IMR-90 (cell line): ENCODE data around the gene CYP4F8. TPM values are rescaled to one million over a fixed set of nuclear protein-coding genes. Genes with fewer than 3 reads are reported as not detected.
"Not testable (repeated sequence)": the region's sequence is repeated elsewhere in the genome, so short reads cannot be mapped to it uniquely, and the experiment has no call there.

Source experiments
- ATAC-seq: fragments of 200-7000 bp; cut with Tn5 transposase; 2 replicates; pipeline ENCODE4 v1.9.1; 2020; ENCODE audit warnings: low read depth, mild to moderate bottlenecking, moderate library complexity
- BruUV-seq: library from RNA; stranded (reverse); fragments of 400-500 nt; replicated peaks from 2 replicates; lab custom pipeline; 2021; lab: Mats Ljungman, UMichigan
- CTCF ChIA-PET: fragments of 300-600 bp; formaldehyde crosslinking; extraction: SDS; loops from one replicate; lab custom pipeline; 2021; ENCODE audit warnings: antibody characterized with exemption; lab: Yijun Ruan, JAX
- POLR2A ChIA-PET: fragments of 300-600 bp; sonication (Branson Sonifier 250); formaldehyde crosslinking; loops from one replicate; lab custom pipeline; 2022; ENCODE audit warnings: antibody characterized with exemption; ENCODE audit not compliant: unreplicated experiment; lab: Charles Lee
- DNase-seq: peaks from one replicate; pipeline ENCODE4 v3.0.0; 2013
- H2AFZ ChIP-seq: replicated peaks from 2 replicates; pipeline ENCODE3; 2013; ENCODE audit warnings: low read length, mild to moderate bottlenecking; ENCODE audit not compliant: poor library complexity
- H2AK5ac ChIP-seq: 2 replicates; pipeline ENCODE4 v1.6.1; 2013; ENCODE audit warnings: low read depth, low read length, inconsistent platforms
- H2AK9ac ChIP-seq: replicated peaks from 2 replicates; pipeline ENCODE3; 2013; ENCODE audit warnings: mild to moderate bottlenecking, low read depth, low read length, moderate library complexity; ENCODE audit not compliant: poor library complexity
- H2BK120ac ChIP-seq: 2 replicates; pipeline ENCODE4 v1.6.1; 2013; ENCODE audit warnings: low read depth, low read length, inconsistent platforms
- H2BK15ac ChIP-seq: 3 replicates; pipeline ENCODE4 v1.6.1; 2013; ENCODE audit warnings: low read depth, low read length, inconsistent platforms
- H2BK20ac ChIP-seq: 2 replicates; pipeline ENCODE4 v1.6.1; 2013; ENCODE audit warnings: low read depth, mild to moderate bottlenecking, inconsistent platforms, low read length, moderate library complexity
- H2BK5ac ChIP-seq: 2 replicates; pipeline ENCODE4 v1.6.1; 2013; ENCODE audit warnings: mild to moderate bottlenecking, low read depth, low read length, inconsistent platforms; ENCODE audit not compliant: poor library complexity, severe bottlenecking
- H3K14ac ChIP-seq: replicated peaks from 2 replicates; pipeline ENCODE4 v1.6.1; 2013; ENCODE audit warnings: low read depth, low read length, inconsistent platforms
- H3K18ac ChIP-seq: 2 replicates; pipeline ENCODE4 v1.6.1; 2013; ENCODE audit warnings: low read depth, low read length, control low read depth
- H3K23ac ChIP-seq: 2 replicates; pipeline ENCODE4 v1.6.1; 2013; ENCODE audit warnings: low read depth, low read length, inconsistent platforms
- H3K27ac ChIP-seq: 2 replicates; pipeline ENCODE4 v1.5.1; 2013; ENCODE audit warnings: mild to moderate bottlenecking, control low read depth, low read length; ENCODE audit not compliant: insufficient read depth
- H3K27me3 ChIP-seq: 2 replicates; pipeline ENCODE4 v1.6.1; 2013; ENCODE audit warnings: low read length; ENCODE audit not compliant: control insufficient read depth, insufficient read depth
- H3K36me3 ChIP-seq: 2 replicates; pipeline ENCODE4 v1.6.1; 2013; ENCODE audit warnings: low read length, mixed read lengths; ENCODE audit not compliant: control insufficient read depth, insufficient read depth
- H3K4ac ChIP-seq: 2 replicates; pipeline ENCODE4 v1.6.1; 2013; ENCODE audit warnings: low read depth, low read length, inconsistent platforms
- H3K4me1 ChIP-seq: 2 replicates; pipeline ENCODE4 v1.6.1; 2013; ENCODE audit warnings: low read length, mixed read lengths; ENCODE audit not compliant: control insufficient read depth, insufficient read depth
- H3K4me2 ChIP-seq: 2 replicates; pipeline ENCODE4 v1.6.1; 2013; ENCODE audit warnings: low read depth, mild to moderate bottlenecking, control low read depth, low read length, moderate library complexity
- H3K4me3 ChIP-seq: 2 replicates; pipeline ENCODE4 v1.5.1; 2013; ENCODE audit warnings: low read depth, mild to moderate bottlenecking, control low read depth, low read length, moderate library complexity; ENCODE audit not compliant: insufficient read depth
- H3K56ac ChIP-seq: 2 replicates; pipeline ENCODE4 v1.6.1; 2013; ENCODE audit warnings: low read length, inconsistent platforms; ENCODE audit not compliant: insufficient read depth; ENCODE audit errors: extremely low read depth
- H3K79me1 ChIP-seq, 2 experiments: 2 replicates each; pipeline ENCODE4 v1.6.1; 2013; ENCODE audit warnings: low read length in 2 of 2, inconsistent platforms in 1 of 2, low read depth in 1 of 2
- H3K9ac ChIP-seq: 2 replicates; pipeline ENCODE4 v1.6.1; 2013; ENCODE audit warnings: low read depth, low read length, control low read depth
- H3K9me1 ChIP-seq: 2 replicates; pipeline ENCODE4 v1.6.1; 2013; ENCODE audit warnings: low read length, inconsistent platforms; ENCODE audit not compliant: insufficient read depth
- H3K9me3 ChIP-seq: 2 replicates; pipeline ENCODE4 v1.6.1; 2013; ENCODE audit warnings: low read length; ENCODE audit not compliant: control insufficient read depth, insufficient read depth
- H4K20me1 ChIP-seq: 2 replicates; pipeline ENCODE4 v1.6.1; 2013; ENCODE audit warnings: low read length, inconsistent platforms; ENCODE audit not compliant: insufficient read depth
- H4K5ac ChIP-seq: 2 replicates; pipeline ENCODE4 v1.6.1; 2013; ENCODE audit warnings: mild to moderate bottlenecking, low read depth, low read length, control low read depth
- H4K8ac ChIP-seq, 2 experiments: 2 replicates each; pipeline ENCODE4 v1.6.1; 2013; ENCODE audit warnings: low read depth in 2 of 2, low read length in 2 of 2, control low read depth in 1 of 2, inconsistent platforms in 1 of 2
- H4K91ac ChIP-seq: 2 replicates; pipeline ENCODE4 v1.6.1; 2013; ENCODE audit warnings: low read depth, low read length, inconsistent platforms; ENCODE audit not compliant: insufficient read depth
- FOS ChIP-seq: fragments of 150-350 bp; IDR thresholded peaks from 2 replicates; pipeline ENCODE4 v1.6.1; 2016; ENCODE audit warnings: low read depth, low read length
- POLR2A ChIP-seq: IDR thresholded peaks from 2 replicates; pipeline ENCODE4 v1.6.1; 2012; ENCODE audit warnings: mild to moderate bottlenecking, low read depth, low read length
- RAD21 ChIP-seq: IDR thresholded peaks from 2 replicates; pipeline ENCODE4 v1.6.1; 2012; ENCODE audit warnings: low read length, improper control_type of control experiment
- RCOR1 ChIP-seq: IDR thresholded peaks from 2 replicates; pipeline ENCODE4 v1.6.1; 2012; ENCODE audit warnings: mild to moderate bottlenecking, low read length, improper control_type of control experiment; ENCODE audit not compliant: insufficient replicate concordance
- WGBS, 2 experiments: methylation state at CpG; one replicate each; pipeline versions ENCODE4 v1.1.5 to v1.1.7; 2013; ENCODE audit warnings: missing lambda C conversion rate in 2 of 2; ENCODE audit not compliant: insufficient read length in 1 of 2; ENCODE audit errors: extremely low coverage in 2 of 2; 5-methylcytosine and 5-hydroxymethylcytosine counted together
- dilution Hi-C: fragments of 300-500 bp; cut with HindIII; formaldehyde crosslinking; loops from one replicate; pipeline ENCODE4 v1.14.3; 2018; ENCODE audit warnings: low sequenced_read_pairs; ENCODE audit not compliant: unreplicated experiment
- in situ Hi-C: fragments of 300-500 bp; cut with MboI; formaldehyde crosslinking; loops from 3 replicates; pipeline ENCODE4 v1.14.3; 2019; ENCODE audit warnings: low sequenced_read_pairs, inconsistent platforms, mixed read lengths
- intact Hi-C: fragments of 100-400 bp; cut with micrococcal nuclease; formaldehyde crosslinking; loops from 2 replicates; pipeline ENCODE4 v1.10.0; 2022
- polyA plus RNA-seq, 3 experiments: library from polyadenylated mRNA; depleted of rRNA; stranded (reverse); fragments of >200 nt; gene quantifications; 2 replicates each; pipeline ENCODE4 v1.2.3, GENCODE V29; 2012; ENCODE audit warnings: low replicate concordance in 1 of 3
- total RNA-seq: library from RNA; depleted of rRNA; stranded (reverse); fragments of >200 nt; gene quantifications from 2 replicates; pipeline ENCODE4 v1.2.3, GENCODE V29; 2012

The CYP4F8 gene
- total and polyA plus RNA-seq, 2 of the 4 experiments (the other 2 are of a cell fraction), result not detected

DNA sequence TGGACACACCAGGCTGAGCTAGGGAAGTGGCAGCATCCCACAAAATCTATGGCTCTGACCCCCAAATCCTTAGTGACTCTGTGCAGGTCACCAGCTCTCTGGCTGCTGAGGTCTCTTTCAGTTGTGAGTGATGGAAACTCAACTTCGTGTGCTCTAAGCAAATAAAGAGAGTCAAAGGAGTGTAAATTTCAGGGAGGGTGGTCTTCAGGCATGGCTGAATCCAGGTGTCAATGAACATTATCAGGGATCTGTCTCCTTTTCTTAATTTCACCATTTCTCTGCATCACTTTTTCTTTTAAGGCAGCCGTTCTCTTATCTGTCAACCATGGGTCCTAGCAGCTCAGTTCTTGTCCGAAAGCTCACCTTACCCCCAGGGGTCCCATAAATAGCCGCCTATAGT is 64.1 kb downstream of the CYP4F8 start:
- intact Hi-C loops, result no loop called here
- Histone ChIP-seq H2AK9ac (no peak overlapping the region), H2BK5ac (no peak overlapping the region), H3K4me3 (no peak overlapping the region), H3K9ac (no peak overlapping the region), H2BK15ac (no peak overlapping the region), H3K9me1 (no peaks in the 10 kb centered on the region), H2BK120ac (no peak overlapping the region), H3K4me1 (no peaks in the 10 kb centered on the region), H4K91ac (no peak overlapping the region), H3K56ac (no peak overlapping the region), H3K18ac (no peak overlapping the region), H3K36me3 (no peaks in the 10 kb centered on the region), H4K5ac (no peak overlapping the region), H2AK5ac (no peak overlapping the region), H4K8ac (no peak overlapping the region), H4K20me1 (no peaks in the 10 kb centered on the region), H3K14ac (no peak overlapping the region), H2BK20ac (no peak overlapping the region), H3K4ac (no peak overlapping the region), H2AFZ (no peak overlapping the region), H3K79me1 (no peaks in the 10 kb centered on the region), H3K4me2 (no peak overlapping the region), H3K27ac (no peak overlapping the region), H3K23ac (no peak overlapping the region), H3K9me3 (peaks cover 14% of the 10 kb centered on the region), H3K27me3 (no peaks in the 10 kb centered on the region)
- in situ Hi-C loops, result loop anchor here (10.0 kb wide), 1 partner anchor 96 kb away; no protein-coding TSS in a partner anchor
- WGBS, 2 experiments, result 40% methylated on average over 1 of the region's 4 CpGs; no CpG with 5 or more reads in 1 of the 2 experiments
- ChIA-PET POLR2A (no interaction called here), CTCF (no interaction called here)
- ATAC-seq (no peak), DNase-seq (no peak)
- no TSS peak for BruUV-seq
- dilution Hi-C loops, result no loop called here
- no peak for TF ChIP-seq RCOR1
- no peak for TF ChIP-seq FOS
- TF ChIP-seq POLR2A, result no peak
- TF ChIP-seq RAD21, result no peak

DNA sequence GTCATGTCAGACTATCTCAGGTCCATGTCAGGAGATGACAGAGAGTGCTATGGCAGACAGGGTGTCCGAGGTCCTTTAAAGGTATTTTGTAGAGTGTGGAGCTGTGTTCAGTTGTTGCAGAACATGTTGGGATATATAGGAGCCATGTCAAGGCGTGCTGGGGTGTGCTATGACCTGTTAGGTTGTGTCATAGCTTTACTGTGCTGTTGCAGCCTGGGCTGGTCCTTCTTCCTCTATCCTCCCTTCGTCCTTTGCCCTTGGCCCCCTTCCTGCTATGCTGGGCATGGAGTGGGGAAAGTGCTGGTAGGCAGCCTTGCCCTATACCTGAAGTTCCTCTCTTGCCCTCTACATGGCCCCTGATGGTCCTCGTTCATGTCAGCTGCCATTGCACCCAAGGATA is 64.8 kb downstream of the CYP4F8 start:
- in situ Hi-C loops, result loop anchor here (10.0 kb wide), 1 partner anchor 95 kb away; no protein-coding TSS in a partner anchor
- H3K18ac ChIP-seq, dilution Hi-C loops, intact Hi-C loops, CTCF ChIA-PET, H3K56ac ChIP-seq, DNase-seq, ATAC-seq, H2AFZ ChIP-seq, BruUV-seq, H3K36me3 ChIP-seq, H3K27ac ChIP-seq, H3K14ac ChIP-seq, H3K9ac ChIP-seq, H3K4ac ChIP-seq, H4K20me1 ChIP-seq, H2AK5ac ChIP-seq, H4K5ac ChIP-seq, H3K4me2 ChIP-seq, H3K23ac ChIP-seq, H2BK120ac ChIP-seq, POLR2A ChIA-PET, H4K91ac ChIP-seq, H3K79me1 ChIP-seq, H3K27me3 ChIP-seq, H4K8ac ChIP-seq, H3K9me1 ChIP-seq, H2BK5ac ChIP-seq, H3K4me3 ChIP-seq, H2BK20ac ChIP-seq, H3K4me1 ChIP-seq, H2AK9ac ChIP-seq, H2BK15ac ChIP-seq: not testable (repeated sequence)
- no CpG with 5 or more reads among the region's 4 CpGs for WGBS, 2 experiments
- H3K9me3 ChIP-seq, result peaks cover 16% of the 10 kb centered on the region
